ENCODE data around the gene BCAR1. TPM values are rescaled to one million over a fixed set of nuclear protein-coding genes. Genes with fewer than 3 reads are reported as not detected.

BCAR1 gene
- total and polyA plus RNA-seq, 2 of the 13 experiments (the other 11 are each of a cell fraction or from before 2014, with no cell fraction given) = 48.1 to 51.7 TPM

GRCh38 chr16:75244844-75245758 is 6.3 kb downstream of the BCAR1 start (continued):
- TF ChIP-seq PRDM15 (CRISPR knock-in tag; IDR thresholded peaks at IDR 0.05) = 0 out of 2 replicates have a peak, but pooled peaks have one; percentile 11
- no peak for TF ChIP-seq HOMEZ (CRISPR knock-in tag; IDR thresholded peaks at IDR 0.05; ENCODE audit: low read depth)
- 0 out of 2 replicates have a peak, but pooled peaks have one; percentile 83 for TF ChIP-seq THYN1 (CRISPR knock-in tag; IDR thresholded peaks at IDR 0.05; ENCODE audit: borderline replicate concordance, low read depth)
- peak; percentile 98 for TF ChIP-seq RXRB (CRISPR knock-in tag; IDR thresholded peaks at IDR 0.05; ENCODE audit: borderline replicate concordance)
- peak; percentile 86 for TF ChIP-seq ZNF232 (CRISPR knock-in tag; IDR thresholded peaks at IDR 0.05; ENCODE audit: borderline replicate concordance)
- TF ChIP-seq CERS6 (CRISPR knock-in tag; IDR thresholded peaks at IDR 0.05) = no peak
- TF ChIP-seq MAZ (IDR thresholded peaks at IDR 0.05; ENCODE audit: borderline replicate concordance, low read depth, low read length) = peak; percentile 93
- peak; percentile 94 for TF ChIP-seq MAZ (CRISPR knock-in tag; IDR thresholded peaks at IDR 0.05; ENCODE audit: low read depth)
- no peak for TF ChIP-seq NR3C1 (CRISPR knock-in tag; IDR thresholded peaks at IDR 0.05)
- TF ChIP-seq ZNF704 (CRISPR knock-in tag; IDR thresholded peaks at IDR 0.05; ENCODE audit: borderline replicate concordance) = peak; percentile 43
- TF ChIP-seq ELK4 (CRISPR knock-in tag; IDR thresholded peaks at IDR 0.05; ENCODE audit: borderline replicate concordance) = no peak
- TF ChIP-seq ZNF362 (CRISPR knock-in tag; IDR thresholded peaks at IDR 0.05; ENCODE audit: borderline replicate concordance) = peak; percentile 84
- no peak for TF ChIP-seq GPBP1L1 (CRISPR knock-in tag; IDR thresholded peaks at IDR 0.05)
- TF ChIP-seq RCOR2 (CRISPR knock-in tag; IDR thresholded peaks at IDR 0.05) = peak; percentile 90

Data from HepG2 (cell line).